H1 (cell line): ENCODE data around the gene CHST12. TPM values are rescaled to one million over a fixed set of nuclear protein-coding genes. Genes with fewer than 3 reads are reported as not detected.

ENCODE experiments used
- CTCF ChIA-PET: fragments of 300-600 bp; sonication (Branson Sonifier 250); formaldehyde crosslinking; loops from one replicate; lab custom pipeline; 2021; ENCODE audit not compliant: partially characterized antibody; lab: Charles Lee
- POLR2A ChIA-PET: fragments of 300-600 bp; sonication (Branson Sonifier 250); formaldehyde crosslinking; loops from one replicate; lab custom pipeline; 2021; ENCODE audit warnings: inconsistent platforms; ENCODE audit not compliant: partially characterized antibody; lab: Charles Lee
- DNase-seq, 2 experiments: peaks; one replicate each; pipeline versions ENCODE4 v3.0.0 to v3.0.0-alpha.2; 2010 to 2022; ENCODE audit warnings: low spot score in 2 of 2, low read depth in 1 of 2, mixed read lengths in 1 of 2
- FAIRE-seq: peaks from 2 replicates; lab custom pipeline; 2011; peaks lifted over from hg19 to GRCh38; lab: Jason Lieb, UNC
- H2AFZ ChIP-seq: 2 replicates; pipeline ENCODE4 v1.8.1; 2012; ENCODE audit warnings: low read length, inconsistent platforms
- H2AK5ac ChIP-seq: 2 replicates; pipeline ENCODE4 v1.6.1; 2013; ENCODE audit warnings: low read depth, low read length
- H2BK120ac ChIP-seq: replicated peaks from 2 replicates; pipeline ENCODE3; 2013; ENCODE audit warnings: low read depth, low read length, inconsistent platforms
- H2BK12ac ChIP-seq: 2 replicates; pipeline ENCODE4 v1.6.1; 2013; ENCODE audit warnings: low read depth, low read length
- H2BK15ac ChIP-seq: 2 replicates; pipeline ENCODE4 v1.6.1; 2013; ENCODE audit warnings: low read length
- H2BK20ac ChIP-seq: 2 replicates; pipeline ENCODE4 v1.6.1; 2013; ENCODE audit warnings: low read length
- H2BK5ac ChIP-seq: 2 replicates; pipeline ENCODE4 v1.6.1; 2013; ENCODE audit warnings: low read depth, low read length
- H3K14ac ChIP-seq: 2 replicates; pipeline ENCODE4 v1.6.1; 2013; ENCODE audit warnings: inconsistent platforms; ENCODE audit not compliant: insufficient read length
- H3K18ac ChIP-seq: 2 replicates; pipeline ENCODE4 v1.6.1; 2013; ENCODE audit warnings: low read length; ENCODE audit errors: extremely low read depth
- H3K23ac ChIP-seq: 2 replicates; pipeline ENCODE4 v1.6.1; 2013; ENCODE audit warnings: inconsistent platforms; ENCODE audit not compliant: insufficient read length
- H3K23me2 ChIP-seq: 2 replicates; pipeline ENCODE4 v1.6.1; 2013; ENCODE audit warnings: low read depth, low read length
- H3K27ac ChIP-seq: 2 replicates; pipeline ENCODE4 v1.6.1; 2011; ENCODE audit warnings: low read depth, low read length, inconsistent platforms
- H3K27me3 ChIP-seq, 4 experiments: replicated peaks in 1 of 4; 1 replicate in 1 of 4; 2 replicates in 3 of 4; pipeline versions ENCODE4 v1.6.1 to v1.8.1; 2011 to 2013; ENCODE audit warnings: low read length in 3 of 4, mild to moderate bottlenecking in 3 of 4, inconsistent platforms in 2 of 4, mixed read lengths in 2 of 4, moderate library complexity in 1 of 4; ENCODE audit not compliant: control insufficient read depth in 3 of 4, insufficient read depth in 3 of 4; ENCODE audit errors: extremely low read depth in 1 of 4
- H3K36me3 ChIP-seq, 4 experiments: 2 replicates each; pipeline versions ENCODE4 v1.6.1 to v1.8.1; 2011 to 2013; ENCODE audit warnings: mild to moderate bottlenecking in 4 of 4, low read length in 3 of 4, moderate library complexity in 2 of 4, control low read depth in 1 of 4, inconsistent platforms in 1 of 4; ENCODE audit not compliant: insufficient read depth in 4 of 4, control insufficient read depth in 2 of 4
- H3K4ac ChIP-seq: replicated peaks from 2 replicates; pipeline ENCODE3; 2013; ENCODE audit warnings: low read length, low read depth, mixed read lengths, inconsistent platforms; ENCODE audit not compliant: insufficient read length
- H3K4me1 ChIP-seq, 4 experiments: replicated peaks in 1 of 4; 1 replicate in 1 of 4; 2 replicates in 3 of 4; pipeline versions ENCODE4 v1.6.1 to v1.8.1; 2011 to 2013; ENCODE audit warnings: low read length in 3 of 4, inconsistent platforms in 2 of 4, mixed read lengths in 1 of 4; ENCODE audit not compliant: insufficient read depth in 4 of 4, control insufficient read depth in 3 of 4
- H3K4me2 ChIP-seq, 2 experiments: 2 replicates each; pipeline versions ENCODE4 v1.6.1 to v1.8.1; 2011 to 2013; ENCODE audit warnings: low read depth in 2 of 2, low read length in 2 of 2, control low read depth in 1 of 2, inconsistent platforms in 1 of 2, mild to moderate bottlenecking in 1 of 2; ENCODE audit not compliant: insufficient read depth in 1 of 2
- H3K4me3 ChIP-seq, 4 experiments: fragments of 200-600, 300-600 bp in 1 of 4; sonication (generic), shearing (Covaris generic), sonication (Bioruptor Twin) in 1 of 4; 2 replicates each; pipeline versions ENCODE4 v1.5.1 to v1.8.1; 2011 to 2016; ENCODE audit warnings: low read length in 4 of 4, low read depth in 3 of 4, control low read depth in 2 of 4, inconsistent platforms in 2 of 4, mild to moderate bottlenecking in 2 of 4, mixed read lengths in 1 of 4, moderate library complexity in 1 of 4; ENCODE audit not compliant: insufficient read depth in 2 of 4; ENCODE audit errors: extremely low read depth in 1 of 4
- H3K56ac ChIP-seq: replicated peaks from 2 replicates; pipeline ENCODE3; 2013; ENCODE audit warnings: low read depth, mild to moderate bottlenecking, mixed read lengths, low read length, inconsistent platforms; ENCODE audit not compliant: insufficient read length
- H3K79me1 ChIP-seq: 2 replicates; pipeline ENCODE4 v1.6.1; 2013; ENCODE audit warnings: low read depth, low read length, control low read depth
- H3K79me2 ChIP-seq, 2 experiments: 2 replicates each; pipeline versions ENCODE4 v1.6.1 to v1.8.1; 2012 to 2013; ENCODE audit warnings: low read length in 2 of 2, mild to moderate bottlenecking in 2 of 2, inconsistent platforms in 1 of 2; ENCODE audit not compliant: insufficient read depth in 2 of 2, control insufficient read depth in 1 of 2
- H3K9ac ChIP-seq, 4 experiments: replicated peaks in 1 of 4; 1 replicate in 1 of 4; 2 replicates in 3 of 4; pipeline versions ENCODE4 v1.6.1 to v1.8.1; 2011 to 2013; ENCODE audit warnings: low read depth in 3 of 4, low read length in 3 of 4, control low read depth in 2 of 4, mild to moderate bottlenecking in 2 of 4, moderate library complexity in 2 of 4, inconsistent platforms in 1 of 4; ENCODE audit errors: extremely low read depth in 1 of 4
- H3K9me3 ChIP-seq, 2 experiments: 2 replicates each; pipeline versions ENCODE4 v1.6.1 to v1.8.1; 2012 to 2013; ENCODE audit warnings: mild to moderate bottlenecking in 2 of 2, moderate library complexity in 2 of 2, control low read depth in 1 of 2, inconsistent platforms in 1 of 2, low read depth in 1 of 2, low read length in 1 of 2, mixed read lengths in 1 of 2; ENCODE audit not compliant: insufficient read depth in 2 of 2
- H4K20me1 ChIP-seq, 2 experiments: replicated peaks in 1 of 2; 2 replicates each; pipeline versions ENCODE3 to v1.8.1; 2011 to 2013; ENCODE audit warnings: inconsistent platforms in 2 of 2, low read length in 2 of 2, mild to moderate bottlenecking in 1 of 2; ENCODE audit not compliant: insufficient read depth in 2 of 2, control insufficient read depth in 1 of 2
- H4K5ac ChIP-seq: 2 replicates; pipeline ENCODE4 v1.6.1; 2013; ENCODE audit warnings: low read length, low read depth, mixed read lengths, inconsistent platforms; ENCODE audit not compliant: insufficient read length
- H4K8ac ChIP-seq: 2 replicates; pipeline ENCODE4 v1.8.0; 2013; ENCODE audit warnings: mild to moderate bottlenecking, moderate library complexity, low read length, inconsistent platforms; ENCODE audit not compliant: insufficient read depth; ENCODE audit errors: extremely low read depth
- H4K91ac ChIP-seq: replicated peaks from 2 replicates; pipeline ENCODE3; 2013; ENCODE audit warnings: low read length, mixed read lengths, inconsistent platforms; ENCODE audit not compliant: insufficient read length
- CBX8 ChIP-seq: fragments of 300-800, 300-1000 bp; sonication (generic); IDR thresholded peaks from 2 replicates; pipeline ENCODE4 v1.7.1; 2016; ENCODE audit warnings: low read depth, low read length, borderline replicate concordance
- CHD1 ChIP-seq: IDR thresholded peaks from 2 replicates; pipeline ENCODE4 v1.6.1; 2012; ENCODE audit warnings: low read depth, low read length, improper control_type of control experiment
- CTCF ChIP-seq, 3 experiments: IDR thresholded peaks; 1 replicate in 2 of 3; 2 replicates in 1 of 3; pipeline versions ENCODE4 v1.5.1 to v1.6.1; 2011; ENCODE audit warnings: low read length in 3 of 3, mild to moderate bottlenecking in 3 of 3, inconsistent platforms in 2 of 3, low read depth in 1 of 3, moderate library complexity in 1 of 3; ENCODE audit not compliant: insufficient read depth in 1 of 3; ENCODE audit errors: control extremely low read depth in 1 of 3
- RAD21 ChIP-seq, 2 experiments: IDR thresholded peaks in 1 of 2; conservative IDR thresholded peaks in 1 of 2; 2 replicates each; pipeline ENCODE4 v1.6.1; 2011; ENCODE audit warnings: low read depth in 2 of 2, low read length in 2 of 2, improper control_type of control experiment in 1 of 2, inconsistent platforms in 1 of 2, mild to moderate bottlenecking in 1 of 2, moderate library complexity in 1 of 2
- RFX5 ChIP-seq: IDR thresholded peaks from 2 replicates; pipeline ENCODE4 v1.6.1; 2011; ENCODE audit warnings: low read depth, low read length, improper control_type of control experiment, borderline replicate concordance
- SP1 ChIP-seq: IDR thresholded peaks from 2 replicates; pipeline ENCODE4 v1.6.1; 2011; ENCODE audit warnings: low read depth, low read length
- SP2 ChIP-seq: IDR thresholded peaks from 2 replicates; pipeline ENCODE4 v1.6.1; 2012; ENCODE audit warnings: mild to moderate bottlenecking, low read length, inconsistent platforms
- SUZ12 ChIP-seq: fragments of 200-600 bp; sonication (generic); IDR thresholded peaks from 2 replicates; pipeline ENCODE4 v1.6.1; 2012; ENCODE audit warnings: mild to moderate bottlenecking, inconsistent platforms, low read length, moderate library complexity, mixed read lengths
- WGBS, 2 experiments: shearing (Covaris generic) in 1 of 2; methylation state at CpG; one replicate each; pipeline versions ENCODE4 v1.1.6 to v1.1.7; 2013 to 2015; ENCODE audit warnings: low lambda C conversion rate in 2 of 2, mixed read lengths in 2 of 2, inconsistent platforms in 1 of 2, low coverage in 1 of 2, missing lambda C conversion rate in 1 of 2; ENCODE audit not compliant: insufficient replicate concordance in 2 of 2, insufficient coverage in 1 of 2, insufficient read length in 1 of 2; ENCODE audit errors: extremely low coverage in 1 of 2, missing lambda C conversion rate in 1 of 2; 5-methylcytosine and 5-hydroxymethylcytosine counted together
- polyA plus RNA-seq, 7 experiments: library from polyadenylated mRNA; depleted of rRNA in 3 of 7; stranded (reverse) in 5 of 7; unstranded in 2 of 7; fragments of >200 nt in 5 of 7; fragments of 200-250 nt in 2 of 7; gene quantifications; 1 replicate in 5 of 7; 2 replicates in 1 of 7; 4 replicates in 1 of 7; pipeline versions ENCODE4 v1.2.1 to v1.2.3, GENCODE V29; 2011 to 2013; ENCODE audit warnings: missing spikeins in 2 of 7, mixed read lengths in 2 of 7
- total RNA-seq: library from RNA; stranded (reverse); fragmentation: NEBNext Ultra II Directional; extraction: Animal tissue kit (Norgen Biotek cat#: 25700); gene quantifications from 2 replicates; pipeline ENCODE4 v1.2.1, GENCODE V29; 2021

CHST12 gene
- total and polyA plus RNA-seq, 2 of the 8 experiments (the other 6 are each of a cell fraction or from before 2014, with no cell fraction given): 13.4 to 24.1 TPM

DNA sequence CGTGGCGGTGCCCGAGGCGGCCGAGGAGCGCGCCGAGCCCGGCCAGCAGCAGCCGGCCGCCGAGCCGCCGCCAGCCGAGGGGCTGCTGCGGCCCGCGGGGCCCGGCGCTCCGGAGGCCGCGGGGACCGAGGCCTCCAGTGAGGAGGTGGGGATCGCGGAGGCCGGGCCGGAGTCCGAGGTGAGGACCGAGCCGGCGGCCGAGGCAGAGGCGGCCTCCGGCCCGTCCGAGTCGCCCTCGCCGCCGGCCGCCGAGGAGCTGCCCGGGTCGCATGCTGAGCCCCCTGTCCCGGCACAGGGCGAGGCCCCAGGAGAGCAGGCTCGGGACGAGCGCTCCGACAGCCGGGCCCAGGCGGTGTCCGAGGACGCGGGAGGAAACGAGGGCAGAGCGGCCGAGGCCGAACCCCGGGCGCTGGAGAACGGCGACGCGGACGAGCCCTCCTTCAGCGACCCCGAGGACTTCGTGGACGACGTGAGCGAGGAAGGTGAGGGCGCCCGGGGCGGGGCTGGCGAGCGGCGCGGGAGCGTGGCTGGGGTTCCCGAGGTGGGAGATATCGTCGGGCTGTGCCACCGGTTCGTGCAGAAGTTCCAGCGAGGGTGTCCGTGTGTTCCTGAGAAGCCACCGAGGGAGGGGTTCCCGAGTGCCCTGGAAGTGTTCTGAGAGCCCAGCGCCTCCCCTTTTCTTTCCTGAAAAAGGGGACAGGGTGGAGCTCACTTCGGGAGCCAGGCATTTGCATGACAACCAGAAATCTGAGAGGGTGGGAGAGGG lies 48.3 kb upstream of the CHST12 start:
- H3K9ac ChIP-seq: peak overlapping the region; percentile 99 to 100 (median 99)
- H3K4me3 ChIP-seq: peak overlapping the region; percentile 93 to 100 (median 96)
- H2BK15ac ChIP-seq: no peak overlapping the region
- H3K79me1 ChIP-seq: peaks cover 8% of the 10 kb centered on the region; the same call in 1 of the 2 replicates
- DNase-seq (peak in 1 of 2 experiments; percentile 57), FAIRE-seq (no peak)
- H2BK20ac ChIP-seq: no peak overlapping the region
- peak overlapping the region; percentile 99 for H4K8ac ChIP-seq
- no peak overlapping the region for H3K23ac ChIP-seq
- peak overlapping the region; percentile 99; the same call in 1 of the 2 replicates for H2BK5ac ChIP-seq
- H2BK120ac ChIP-seq: no peak overlapping the region
- no peak overlapping the region for H2AFZ ChIP-seq
- H4K20me1 ChIP-seq: peaks cover 18 to 24% of the 10 kb centered on the region in 2 experiments
- H3K4ac ChIP-seq: no peak overlapping the region
- H2BK12ac ChIP-seq: no peak overlapping the region
- H2AK5ac ChIP-seq: 0 out of 2 replicates have a peak overlapping the region, but pooled peaks have one; percentile 14
- CTCF ChIA-PET: interaction anchor here (0.5 to 1.5 kb wide), 11 partner anchors 9 to 1154 kb away, joined by 3 to 4 read pairs (median 3); no protein-coding TSS in a partner anchor
- H3K36me3 ChIP-seq: peaks cover 2 to 18% (median 7%) of the 10 kb centered on the region in 4 experiments; a peak in 7 of 8 replicates
- peaks cover 0 to 1% (median 0%) of the 10 kb centered on the region in 4 experiments; a peak in 4 of 7 replicates for H3K4me1 ChIP-seq
- no peaks in the 10 kb centered on the region for H3K27me3 ChIP-seq
- WGBS, 2 experiments: 0% methylated on average over 10 of the region's 92 CpGs; no CpG with 5 or more reads in 1 of the 2 experiments
- H3K56ac ChIP-seq: no peak overlapping the region
- H3K23me2 ChIP-seq: peaks cover 8% of the 10 kb centered on the region
- H3K79me2 ChIP-seq: peaks cover 50 to 88% of the 10 kb centered on the region in 2 experiments
- peak overlapping the region; percentile 78 for H3K18ac ChIP-seq
- H3K9me3 ChIP-seq: no peaks in the 10 kb centered on the region
- peak overlapping the region; percentile 60 to 80 for H3K4me2 ChIP-seq
- POLR2A ChIA-PET: interaction anchor here (0.6 to 3.5 kb wide), 39 partner anchors 11 to 246 kb away, joined by 3 to 69 read pairs (median 5); partner anchors contain the start of genes MAD1L1 and SNX8
- no peak overlapping the region for H3K14ac ChIP-seq
- H4K91ac ChIP-seq: no peak overlapping the region
- H3K27ac ChIP-seq: peak overlapping the region; percentile 100
- H4K5ac ChIP-seq: peak overlapping the region; percentile 2
- TF ChIP-seq CHD1 (no peak), SP2 (no peak), SUZ12 (no peak), CTCF (IDR thresholded peaks at IDR 0.05; ENCODE audit: control extremely low read depth in 1 of 3, insufficient read depth in 1 of 3, low read depth in 1 of 3, low read length in 3 of 3) (no peak), CBX8 (no peak), RAD21 (IDR thresholded peaks at IDR 0.05 in 1 of 2, conservative IDR thresholded peaks at IDR 0.05 in 1 of 2; ENCODE audit: low read depth in 2 of 2, low read length in 2 of 2) (no peak), SP1 (no peak), RFX5 (no peak)
